ENCODE data around the gene PPP1R15B.
A peak's percentile ranks its signal among the peaks of the same experiment; 100 is the strongest.

DNA sequence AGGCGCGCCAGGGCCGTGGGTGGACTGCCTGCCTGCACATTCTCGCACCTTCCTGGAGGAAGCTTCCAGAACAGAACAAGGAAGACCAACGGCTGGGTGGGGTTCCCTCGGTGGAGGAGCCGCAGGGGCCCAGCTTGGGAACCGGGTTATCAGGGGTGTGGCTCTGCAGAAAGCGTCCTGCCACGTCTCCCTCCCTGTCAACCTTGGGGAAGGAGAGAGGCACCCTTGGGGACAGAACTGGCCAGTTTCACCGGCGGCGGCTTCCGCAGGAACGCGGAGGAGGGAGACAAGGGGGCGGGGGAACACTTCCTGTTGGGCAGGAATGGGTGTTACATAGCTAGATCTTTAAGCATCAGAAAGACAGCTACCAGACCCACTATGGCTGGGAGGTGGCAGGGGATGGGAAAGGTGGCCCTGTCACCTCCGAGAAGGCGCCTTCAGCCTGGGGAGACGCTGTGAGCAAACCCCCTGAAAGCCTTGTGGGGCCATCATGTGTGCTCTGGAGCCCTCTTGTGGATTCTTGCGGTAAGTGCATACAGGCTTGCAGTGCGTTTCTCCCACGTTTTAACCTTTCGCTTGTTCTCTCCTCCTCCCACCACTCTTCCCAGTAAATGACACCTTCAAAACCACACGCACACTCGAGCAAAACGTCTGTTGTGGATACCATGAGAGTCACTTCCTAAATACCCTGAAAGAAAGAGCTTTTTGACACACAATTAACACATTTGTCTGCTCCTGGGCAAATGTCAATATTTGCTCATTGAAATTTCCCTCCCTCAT lies 48.1 kb downstream of the PPP1R15B start:
- TF ChIP-seq, protein P1, sequence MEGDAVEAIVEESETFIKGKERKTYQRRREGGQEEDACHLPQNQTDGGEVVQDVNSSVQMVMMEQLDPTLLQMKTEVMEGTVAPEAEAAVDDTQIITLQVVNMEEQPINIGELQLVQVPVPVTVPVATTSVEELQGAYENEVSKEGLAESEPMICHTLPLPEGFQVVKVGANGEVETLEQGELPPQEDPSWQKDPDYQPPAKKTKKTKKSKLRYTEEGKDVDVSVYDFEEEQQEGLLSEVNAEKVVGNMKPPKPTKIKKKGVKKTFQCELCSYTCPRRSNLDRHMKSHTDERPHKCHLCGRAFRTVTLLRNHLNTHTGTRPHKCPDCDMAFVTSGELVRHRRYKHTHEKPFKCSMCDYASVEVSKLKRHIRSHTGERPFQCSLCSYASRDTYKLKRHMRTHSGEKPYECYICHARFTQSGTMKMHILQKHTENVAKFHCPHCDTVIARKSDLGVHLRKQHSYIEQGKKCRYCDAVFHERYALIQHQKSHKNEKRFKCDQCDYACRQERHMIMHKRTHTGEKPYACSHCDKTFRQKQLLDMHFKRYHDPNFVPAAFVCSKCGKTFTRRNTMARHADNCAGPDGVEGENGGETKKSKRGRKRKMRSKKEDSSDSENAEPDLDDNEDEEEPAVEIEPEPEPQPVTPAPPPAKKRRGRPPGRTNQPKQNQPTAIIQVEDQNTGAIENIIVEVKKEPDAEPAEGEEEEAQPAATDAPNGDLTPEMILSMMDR (IDR thresholded peaks at IDR 0.05; ENCODE audit: poor library complexity) = peak; percentile 99
- TF ChIP-seq EZH2 (IDR thresholded peaks at IDR 0.05; ENCODE audit: borderline replicate concordance) = no peak
